Measurements from ENCODE around the gene MMP20. TPM values are rescaled to one million over a fixed set of nuclear protein-coding genes. Genes with fewer than 3 reads are reported as not detected.
A peak's percentile ranks its signal among the peaks of the same experiment; 100 is the strongest.

MMP20 gene
- polyA plus RNA-seq, 1 of the 3 experiments (the other 2 are of a cell fraction) = not detected

- H3K9me3 ChIP-seq = no peaks in the 10 kb centered on the region
- H3K4me2 ChIP-seq = no peak overlapping the region
- DNase-seq = no peak
- no peak overlapping the region for H3K9ac ChIP-seq
- no peaks in the 10 kb centered on the region for H3K79me2 ChIP-seq (ENCODE audit: insufficient read depth)
- H3K27ac ChIP-seq (ENCODE audit: low read depth in 2 of 2, low read length in 1 of 2) = no peak overlapping the region
- H2AFZ ChIP-seq (ENCODE audit: low read depth) = no peak overlapping the region
- no peaks in the 10 kb centered on the region for H3K9me2 ChIP-seq
- ChIA-PET POLR2A (no interaction called here), CTCF (interaction anchor here (1.1 kb wide), 1 partner anchor 14 kb away, joined by 3 read pairs; no protein-coding TSS in a partner anchor)
- H3K4me3 ChIP-seq (ENCODE audit: low read depth in 2 of 2, low read length in 1 of 2) = no peak overlapping the region
- TF ChIP-seq, protein P1, sequence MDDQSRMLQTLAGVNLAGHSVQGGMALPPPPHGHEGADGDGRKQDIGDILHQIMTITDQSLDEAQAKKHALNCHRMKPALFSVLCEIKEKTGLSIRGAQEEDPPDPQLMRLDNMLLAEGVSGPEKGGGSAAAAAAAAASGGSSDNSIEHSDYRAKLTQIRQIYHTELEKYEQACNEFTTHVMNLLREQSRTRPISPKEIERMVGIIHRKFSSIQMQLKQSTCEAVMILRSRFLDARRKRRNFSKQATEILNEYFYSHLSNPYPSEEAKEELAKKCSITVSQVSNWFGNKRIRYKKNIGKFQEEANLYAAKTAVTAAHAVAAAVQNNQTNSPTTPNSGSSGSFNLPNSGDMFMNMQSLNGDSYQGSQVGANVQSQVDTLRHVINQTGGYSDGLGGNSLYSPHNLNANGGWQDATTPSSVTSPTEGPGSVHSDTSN (IDR thresholded peaks at IDR 0.05) = no peak
- TF ChIP-seq FOSL2 (IDR thresholded peaks at IDR 0.05; ENCODE audit: borderline replicate concordance, low read depth) = no peak
- TF ChIP-seq RXRA (IDR thresholded peaks at IDR 0.05; ENCODE audit: borderline replicate concordance, low read depth) = no peak
- no peak for TF ChIP-seq GATA2 (CRISPR knock-in tag; IDR thresholded peaks at IDR 0.05)
- peaks cover 8% of the 10 kb centered on the region for H3F3A ChIP-seq (replicated peaks; ENCODE audit: insufficient read depth)
- H3K4me1 ChIP-seq (ENCODE audit: control insufficient read depth in 1 of 2, insufficient read depth in 2 of 2, low read depth in 1 of 2, low read length in 1 of 2) = no peaks in the 10 kb centered on the region
- WGBS (ENCODE audit: low lambda C conversion rate) = 92% methylated on average over 5 of the region's 5 CpGs
- no peaks in the 10 kb centered on the region for H4K20me1 ChIP-seq (ENCODE audit: insufficient read depth)
- no peaks in the 10 kb centered on the region for H3K36me3 ChIP-seq (replicated peaks in 1 of 2; ENCODE audit: control insufficient read depth in 1 of 2, insufficient read depth in 2 of 2, low read length in 1 of 2)
- no peaks in the 10 kb centered on the region for H3K27me3 ChIP-seq (ENCODE audit: insufficient read depth)
Observed at GRCh38 chr11:102622258-102622657, 2.9 kb downstream of the MMP20 start.

DNA sequence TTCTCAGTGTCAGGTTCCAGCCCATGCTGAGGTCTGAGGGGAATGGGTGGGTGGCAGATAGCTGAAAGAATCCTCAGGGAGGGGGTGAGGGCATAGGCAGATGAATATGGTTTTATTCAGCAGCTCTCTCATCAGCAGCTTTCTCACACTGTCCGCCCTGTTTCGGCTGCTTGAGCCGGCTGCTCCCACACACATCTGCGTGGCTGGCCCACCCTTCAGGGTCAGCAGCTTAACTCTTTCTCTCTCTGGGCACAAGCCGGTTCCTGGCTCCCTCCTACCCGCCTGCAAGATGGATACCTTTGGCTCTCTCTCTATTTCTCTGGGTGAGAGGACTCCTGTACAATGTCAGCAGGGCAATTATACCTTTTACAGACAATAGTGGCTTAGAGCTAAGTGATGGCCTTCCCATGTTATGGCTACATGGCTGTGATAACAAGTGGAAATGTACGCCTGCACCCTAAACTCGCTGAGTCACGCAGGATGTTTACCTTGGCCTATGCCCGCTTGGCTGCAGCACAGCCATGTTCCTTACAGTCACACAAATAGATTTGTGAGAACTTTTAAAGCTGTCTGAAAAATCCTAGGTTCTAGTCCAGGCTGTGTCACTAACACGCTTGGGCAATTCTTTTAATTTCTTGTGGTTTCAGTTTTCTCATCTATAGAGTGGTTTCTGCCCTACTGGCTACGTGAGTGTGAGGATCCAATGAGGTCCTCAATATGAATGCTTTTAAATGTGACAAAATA lies 4.1 kb downstream of the MMP20 start:
- no peaks in the 10 kb centered on the region for H3K36me3 ChIP-seq (replicated peaks in 1 of 2; ENCODE audit: control insufficient read depth in 1 of 2, insufficient read depth in 2 of 2, low read length in 1 of 2)
- TF ChIP-seq USF1 (IDR thresholded peaks at IDR 0.05; ENCODE audit: borderline replicate concordance, low read depth) (no peak), ELF1 (IDR thresholded peaks at IDR 0.05) (no peak), GABPA (IDR thresholded peaks at IDR 0.05; ENCODE audit: low read depth) (no peak), NFIC (IDR thresholded peaks at IDR 0.05; ENCODE audit: borderline replicate concordance) (no peak), TAF1 (IDR thresholded peaks at IDR 0.05; ENCODE audit: borderline replicate concordance, low read depth, low read length) (no peak), REST (IDR thresholded peaks at IDR 0.05; ENCODE audit: low read depth, low read length) (no peak), SMC3 (IDR thresholded peaks at IDR 0.05; ENCODE audit: low read depth, low read length) (no peak), MXI1 (IDR thresholded peaks at IDR 0.05; ENCODE audit: low read depth, low read length) (no peak), YY1 (IDR thresholded peaks at IDR 0.05; ENCODE audit: low read depth) (no peak), JUND (IDR thresholded peaks at IDR 0.05) (no peak)
- TF ChIP-seq, protein P2, sequence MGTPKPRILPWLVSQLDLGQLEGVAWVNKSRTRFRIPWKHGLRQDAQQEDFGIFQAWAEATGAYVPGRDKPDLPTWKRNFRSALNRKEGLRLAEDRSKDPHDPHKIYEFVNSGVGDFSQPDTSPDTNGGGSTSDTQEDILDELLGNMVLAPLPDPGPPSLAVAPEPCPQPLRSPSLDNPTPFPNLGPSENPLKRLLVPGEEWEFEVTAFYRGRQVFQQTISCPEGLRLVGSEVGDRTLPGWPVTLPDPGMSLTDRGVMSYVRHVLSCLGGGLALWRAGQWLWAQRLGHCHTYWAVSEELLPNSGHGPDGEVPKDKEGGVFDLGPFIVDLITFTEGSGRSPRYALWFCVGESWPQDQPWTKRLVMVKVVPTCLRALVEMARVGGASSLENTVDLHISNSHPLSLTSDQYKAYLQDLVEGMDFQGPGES (IDR thresholded peaks at IDR 0.05; ENCODE audit: low read depth, low read length) = no peak
- TF ChIP-seq, protein P1 (IDR thresholded peaks at IDR 0.05) = no peak
- H2AFZ ChIP-seq (ENCODE audit: low read depth) = peak overlapping the region; percentile 20; the same call in 1 of the 2 replicates
- ChIA-PET CTCF (no interaction called here), POLR2A (no interaction called here)
- no peak overlapping the region for H3K4me2 ChIP-seq
- H3K9me2 ChIP-seq = no peaks in the 10 kb centered on the region
- H4K20me1 ChIP-seq (ENCODE audit: insufficient read depth) = no peaks in the 10 kb centered on the region
- H3K4me3 ChIP-seq (ENCODE audit: low read depth in 2 of 2, low read length in 1 of 2) = no peak overlapping the region
- H3F3A ChIP-seq (replicated peaks; ENCODE audit: insufficient read depth) = peaks cover 11% of the 10 kb centered on the region
- no peak for DNase-seq
- no peaks in the 10 kb centered on the region for H3K4me1 ChIP-seq (ENCODE audit: control insufficient read depth in 1 of 2, insufficient read depth in 2 of 2, low read depth in 1 of 2, low read length in 1 of 2)
- H3K27ac ChIP-seq (ENCODE audit: low read depth in 2 of 2, low read length in 1 of 2) = no peak overlapping the region
- no peaks in the 10 kb centered on the region for H3K9me3 ChIP-seq
- no peaks in the 10 kb centered on the region for H3K27me3 ChIP-seq (ENCODE audit: insufficient read depth)
- WGBS (ENCODE audit: low lambda C conversion rate) = 77% methylated on average over 12 of the region's 12 CpGs
- no peak overlapping the region for H3K9ac ChIP-seq
- no peaks in the 10 kb centered on the region for H3K79me2 ChIP-seq (ENCODE audit: insufficient read depth)

All from SK-N-SH (cell line).